AG08396 (cell line): ENCODE results near the gene EHMT1.

Source experiments
- DNase-seq: peaks from one replicate; pipeline ENCODE4 v3.0.0; 2012; ENCODE audit warnings: low spot score, mixed read lengths

EHMT1 gene

GRCh38 chr9:137784641-137785513, 166.1 kb downstream of the EHMT1 start:
- DNase-seq = no peak

- DNase-seq = no peak
Measured at GRCh38 chr9:137785704-137786161, 166.9 kb downstream of the EHMT1 start.

GRCh38 chr9:137786511-137786920, 167.7 kb downstream of the EHMT1 start:
- DNase-seq = no peak

GRCh38 chr9:137787381-137787780, 168.6 kb downstream of the EHMT1 start:
- DNase-seq = no peak

- no peak for DNase-seq
Measured at GRCh38 chr9:137787786-137788505, 169.1 kb downstream of the EHMT1 start.

GRCh38 chr9:137788561-137789294, 169.9 kb downstream of the EHMT1 start:
- DNase-seq = no peak

GRCh38 chr9:137789295-137789895, 170.6 kb downstream of the EHMT1 start:
- no peak for DNase-seq

GRCh38 chr9:137791947-137792346, 173.1 kb downstream of the EHMT1 start:
- no peak for DNase-seq

GRCh38 chr9:137793196-137793841, 174.5 kb downstream of the EHMT1 start:
- no peak for DNase-seq

GRCh38 chr9:137795156-137795666, 176.4 kb downstream of the EHMT1 start:
- DNase-seq = no peak

GRCh38 chr9:137797206-137798120, 178.7 kb downstream of the EHMT1 start:
- DNase-seq = no peak

GRCh38 chr9:137798142-137798541, 179.3 kb downstream of the EHMT1 start:
- no peak for DNase-seq

GRCh38 chr9:137798901-137799629, 180.3 kb downstream of the EHMT1 start:
- DNase-seq = no peak

GRCh38 chr9:137799630-137799983, 180.8 kb downstream of the EHMT1 start:
- DNase-seq = no peak

- DNase-seq = no peak
Measured at GRCh38 chr9:137800196-137801022, 181.6 kb downstream of the EHMT1 start.

- DNase-seq = no peak
Measured at GRCh38 chr9:137801023-137801319, 182.2 kb downstream of the EHMT1 start.

- no peak for DNase-seq
Measured at GRCh38 chr9:137802021-137802420, 183.2 kb downstream of the EHMT1 start.

- DNase-seq = no peak
Measured at GRCh38 chr9:137802521-137803243, 183.9 kb downstream of the EHMT1 start.
